Common myeloid progenitor, CD34-positive (primary cell): Measurements from ENCODE around the gene SLC37A2.

Experiments
- CTCF ChIA-PET: fragments of 350-600 bp; sonication (Branson Sonifier 250); formaldehyde crosslinking; loops from one replicate; lab custom pipeline; 2021; ENCODE audit warnings: antibody characterized with exemption; lab: Charles Lee
- POLR2A ChIA-PET: fragments of 350-600 bp; sonication (Branson Sonifier 250); formaldehyde crosslinking; loops from one replicate; lab custom pipeline; 2021; ENCODE audit warnings: antibody characterized with exemption; lab: Charles Lee
- DNase-seq, 3 donors: peaks; one replicate each; pipeline versions ENCODE4 v3.0.0 to v3.0.0-alpha.2; 2013
- H3K27ac ChIP-seq, 2 experiments: 1 replicate in 1 of 2; 2 replicates in 1 of 2; pipeline ENCODE4 v1.7.0; 2013; ENCODE audit warnings: inconsistent platforms in 2 of 2, low read length in 2 of 2, mild to moderate bottlenecking in 2 of 2, low read depth in 1 of 2, moderate library complexity in 1 of 2; ENCODE audit not compliant: severe bottlenecking in 2 of 2, insufficient read depth in 1 of 2, poor library complexity in 1 of 2
- H3K27me3 ChIP-seq, 5 experiments: replicated peaks in 2 of 5; 1 replicate in 3 of 5; 2 replicates in 2 of 5; pipeline versions ENCODE4 v1.6.1 to v1.7.0; 2013; ENCODE audit warnings: low read length in 4 of 5, mild to moderate bottlenecking in 2 of 5, moderate library complexity in 2 of 5, inconsistent platforms in 1 of 5; ENCODE audit not compliant: insufficient read depth in 5 of 5, control insufficient read depth in 4 of 5
- H3K36me3 ChIP-seq, 4 experiments: 1 replicate in 2 of 4; 2 replicates in 2 of 4; pipeline versions ENCODE4 v1.6.1 to v1.7.0; 2013; ENCODE audit warnings: low read length in 3 of 4, control low read depth in 1 of 4, mild to moderate bottlenecking in 1 of 4; ENCODE audit not compliant: control insufficient read depth in 4 of 4, insufficient read depth in 4 of 4
- H3K4me1 ChIP-seq, 4 experiments: 1 replicate in 3 of 4; 2 replicates in 1 of 4; pipeline versions ENCODE4 v1.6.1 to v1.7.1; 2013; ENCODE audit warnings: low read length in 3 of 4, mild to moderate bottlenecking in 3 of 4, control low read depth in 1 of 4, inconsistent platforms in 1 of 4, moderate library complexity in 1 of 4; ENCODE audit not compliant: control insufficient read depth in 4 of 4, insufficient read depth in 4 of 4; ENCODE audit errors: control extremely low read depth in 1 of 4
- H3K4me3 ChIP-seq, 7 experiments: 1 replicate in 4 of 7; 2 replicates in 3 of 7; pipeline versions ENCODE4 v1.5.1 to v1.7.0; 2013; ENCODE audit warnings: mild to moderate bottlenecking in 7 of 7, low read length in 6 of 7, moderate library complexity in 6 of 7, inconsistent platforms in 2 of 7, low read depth in 2 of 7, control low read depth in 1 of 7; ENCODE audit not compliant: insufficient read depth in 4 of 7, control insufficient read depth in 1 of 7; ENCODE audit errors: extremely low read depth in 1 of 7
- H3K9me3 ChIP-seq, 5 experiments: 1 replicate in 4 of 5; 2 replicates in 1 of 5; pipeline versions ENCODE4 v1.6.1 to v1.7.1; 2013; ENCODE audit warnings: low read length in 4 of 5, mild to moderate bottlenecking in 2 of 5, inconsistent platforms in 1 of 5, low read depth in 1 of 5, moderate library complexity in 1 of 5; ENCODE audit not compliant: control insufficient read depth in 4 of 5, insufficient read depth in 2 of 5; ENCODE audit errors: control extremely low read depth in 1 of 5
- WGBS: methylation state at CpG from one replicate; pipeline ENCODE4 v1.1.5; 2013; ENCODE audit not compliant: insufficient coverage; 5-methylcytosine and 5-hydroxymethylcytosine counted together

The SLC37A2 gene

DNA sequence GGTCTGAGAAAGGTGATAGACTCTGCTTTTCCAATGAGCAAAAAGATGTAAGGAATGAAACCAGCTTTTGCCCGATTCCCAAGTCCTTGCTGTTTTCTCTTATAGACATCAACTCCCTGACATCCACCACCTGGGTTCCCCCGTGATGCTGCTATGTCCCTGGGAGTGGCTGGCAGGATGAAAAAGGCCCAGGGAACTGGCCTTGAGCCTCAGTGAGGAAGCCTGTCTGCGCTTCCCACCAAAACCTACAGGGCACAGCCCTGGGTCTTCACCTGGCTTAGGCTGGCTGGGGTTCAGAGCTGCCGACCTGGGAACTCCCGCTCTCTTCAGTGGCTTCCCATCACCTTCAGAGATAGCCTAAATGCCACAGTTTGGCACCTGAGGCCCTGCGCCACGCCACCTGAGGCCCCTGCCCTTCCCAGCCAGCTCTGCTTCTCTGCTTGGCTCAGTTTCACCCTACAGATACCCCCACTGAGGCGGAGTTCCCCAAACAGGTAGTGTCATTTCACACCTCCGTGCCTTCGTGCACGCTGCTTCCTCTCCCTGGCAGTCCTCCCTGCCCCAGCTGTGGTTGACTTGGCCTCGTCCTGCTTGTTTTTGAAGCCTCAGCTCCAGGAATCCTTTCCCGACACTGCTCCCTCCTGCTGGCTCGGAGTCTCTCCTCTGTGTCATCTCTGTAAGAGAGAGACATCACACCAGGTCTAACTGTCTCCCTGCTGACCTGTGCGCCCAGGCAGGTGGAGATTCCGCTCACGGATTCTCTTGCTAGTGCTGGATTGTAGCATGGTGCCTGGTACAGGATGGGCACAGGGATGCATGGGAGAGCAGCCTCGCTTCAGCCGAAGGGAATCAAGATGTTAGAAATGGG lies 10.7 kb downstream of the SLC37A2 start:
- ChIA-PET CTCF (interaction anchor here (0.6 to 1.3 kb wide), 2 partner anchors 17 to 36 kb away, joined by 3 read pairs; no protein-coding TSS in a partner anchor), POLR2A (no interaction called here)
- Histone ChIP-seq H3K27ac (no peak overlapping the region), H3K36me3 (no peaks in the 10 kb centered on the region), H3K27me3 (peaks cover 0 to 2% (median 0%) of the 10 kb centered on the region in 5 experiments), H3K9me3 (no peaks in the 10 kb centered on the region), H3K4me1 (peaks cover 10 to 39% (median 30%) of the 10 kb centered on the region in 4 experiments), H3K4me3 (no peak overlapping the region)
- no peak for DNase-seq
- 95% methylated on average over 18 of the region's 19 CpGs for WGBS

DNA sequence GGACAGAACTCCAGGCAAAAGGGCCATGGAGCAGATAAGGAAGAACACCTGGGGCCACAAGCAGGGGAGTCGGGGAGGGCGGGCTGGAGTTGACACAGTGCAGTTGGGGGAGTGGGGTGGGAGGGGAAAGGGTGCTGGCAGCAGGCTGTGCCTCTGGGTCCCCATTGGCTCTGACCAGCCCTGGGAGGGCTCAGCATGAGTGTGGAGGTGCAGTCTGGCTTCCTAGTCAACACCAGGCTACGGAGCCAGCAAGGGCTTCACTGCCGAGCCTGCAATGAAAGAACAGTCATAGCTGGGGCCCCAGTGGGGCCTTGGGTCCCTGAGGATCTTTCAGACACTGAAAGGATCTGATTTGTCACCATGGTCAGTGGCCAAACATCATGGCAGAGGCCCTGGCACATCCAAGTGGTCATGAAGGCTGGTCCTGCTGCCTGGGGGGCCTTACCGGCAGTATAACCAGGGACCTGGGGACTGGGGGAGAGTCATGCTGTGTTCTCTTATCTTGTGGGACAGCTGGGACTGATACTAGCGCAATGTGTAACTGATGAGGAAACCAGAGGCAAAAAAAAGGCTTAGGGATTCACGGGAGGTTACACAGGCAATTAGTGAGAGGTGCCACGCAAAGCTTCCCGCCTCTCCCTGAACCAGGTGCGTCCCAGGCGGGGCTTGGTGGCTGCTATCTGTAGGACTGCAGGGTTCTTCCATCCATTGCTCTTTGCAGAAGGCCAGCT lies 11.6 kb downstream of the SLC37A2 start:
- H3K4me1 ChIP-seq = peaks cover 10 to 40% (median 27%) of the 10 kb centered on the region in 4 experiments
- CTCF ChIA-PET = interaction anchor here (1.2 to 1.3 kb wide), 2 partner anchors 16 kb away, joined by 3 to 4 read pairs; no protein-coding TSS in a partner anchor
- no peak overlapping the region for H3K4me3 ChIP-seq
- no peaks in the 10 kb centered on the region for H3K36me3 ChIP-seq
- H3K9me3 ChIP-seq = no peaks in the 10 kb centered on the region
- no peak overlapping the region for H3K27ac ChIP-seq
- H3K27me3 ChIP-seq = peaks cover 0 to 2% (median 0%) of the 10 kb centered on the region in 5 experiments
- POLR2A ChIA-PET = no interaction called here
- no peak for DNase-seq
- WGBS = 97% methylated on average over 11 of the region's 11 CpGs

DNA sequence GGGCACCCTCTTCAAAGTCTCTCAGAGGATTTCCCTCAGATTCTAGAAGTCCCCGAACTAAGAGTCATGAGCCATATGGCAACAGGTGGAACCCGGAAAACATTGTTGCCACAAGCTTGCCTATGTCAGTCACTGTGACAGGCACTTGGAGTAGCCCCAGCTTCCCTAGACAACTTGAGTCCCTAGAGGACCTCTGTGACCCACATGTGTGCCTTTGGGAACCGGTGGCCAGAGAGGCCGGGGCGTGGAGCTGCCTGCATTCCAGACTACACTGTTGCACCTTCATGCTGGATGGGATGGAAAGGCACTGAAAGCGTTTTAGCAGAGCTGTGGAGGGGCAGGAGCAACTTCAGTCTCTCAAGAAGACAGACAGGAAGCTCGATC lies 12.1 kb downstream of the SLC37A2 start:
- peaks cover 0 to 2% (median 0%) of the 10 kb centered on the region in 5 experiments for H3K27me3 ChIP-seq

DNA sequence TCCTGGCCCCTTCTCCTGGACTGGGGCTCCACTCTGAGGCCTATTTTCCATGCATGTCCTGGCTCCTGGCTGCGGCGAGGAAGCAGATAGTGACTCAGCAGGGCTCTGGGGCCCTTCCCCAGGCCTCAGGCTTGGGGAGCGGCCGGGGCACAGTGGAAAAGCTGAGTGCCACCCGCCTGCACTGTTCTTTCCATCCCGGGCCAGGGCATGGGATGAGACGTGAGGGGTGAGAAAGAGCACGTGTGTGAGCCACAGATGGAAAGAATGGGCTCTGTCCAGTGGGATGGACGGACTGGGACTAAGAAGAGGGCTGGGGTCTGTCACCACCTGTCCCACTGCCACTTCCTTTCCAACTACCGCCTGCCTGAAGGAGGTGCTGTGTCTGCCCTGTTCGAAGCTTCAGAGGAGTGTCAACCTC lies 12.8 kb downstream of the SLC37A2 start:
- DNase-seq = no peak
- ChIA-PET POLR2A (no interaction called here), CTCF (interaction anchor here (1.2 kb wide), 1 partner anchor 15 kb away, joined by 4 read pairs; no protein-coding TSS in a partner anchor)
- peaks cover 5 to 28% (median 15%) of the 10 kb centered on the region in 4 experiments for H3K4me1 ChIP-seq
- no peak overlapping the region for H3K27ac ChIP-seq
- 86% methylated on average over 9 of the region's 11 CpGs for WGBS
- no peaks in the 10 kb centered on the region for H3K36me3 ChIP-seq
- H3K27me3 ChIP-seq = peaks cover 0 to 2% (median 0%) of the 10 kb centered on the region in 5 experiments
- no peaks in the 10 kb centered on the region for H3K9me3 ChIP-seq
- no peak overlapping the region for H3K4me3 ChIP-seq

More for the DNA sequence above, 12.1 kb downstream of the SLC37A2 start:
- 97% methylated on average over 7 of the region's 7 CpGs for WGBS
- H3K4me1 ChIP-seq = peaks cover 6 to 34% (median 21%) of the 10 kb centered on the region in 4 experiments
- no peak for DNase-seq
- POLR2A ChIA-PET = no interaction called here
- H3K9me3 ChIP-seq = no peaks in the 10 kb centered on the region
- H3K4me3 ChIP-seq = no peak overlapping the region
- H3K36me3 ChIP-seq = no peaks in the 10 kb centered on the region
- H3K27ac ChIP-seq = no peak overlapping the region
- CTCF ChIA-PET = interaction anchor here (1.2 kb wide), 1 partner anchor 15 kb away, joined by 4 read pairs; no protein-coding TSS in a partner anchor

DNA sequence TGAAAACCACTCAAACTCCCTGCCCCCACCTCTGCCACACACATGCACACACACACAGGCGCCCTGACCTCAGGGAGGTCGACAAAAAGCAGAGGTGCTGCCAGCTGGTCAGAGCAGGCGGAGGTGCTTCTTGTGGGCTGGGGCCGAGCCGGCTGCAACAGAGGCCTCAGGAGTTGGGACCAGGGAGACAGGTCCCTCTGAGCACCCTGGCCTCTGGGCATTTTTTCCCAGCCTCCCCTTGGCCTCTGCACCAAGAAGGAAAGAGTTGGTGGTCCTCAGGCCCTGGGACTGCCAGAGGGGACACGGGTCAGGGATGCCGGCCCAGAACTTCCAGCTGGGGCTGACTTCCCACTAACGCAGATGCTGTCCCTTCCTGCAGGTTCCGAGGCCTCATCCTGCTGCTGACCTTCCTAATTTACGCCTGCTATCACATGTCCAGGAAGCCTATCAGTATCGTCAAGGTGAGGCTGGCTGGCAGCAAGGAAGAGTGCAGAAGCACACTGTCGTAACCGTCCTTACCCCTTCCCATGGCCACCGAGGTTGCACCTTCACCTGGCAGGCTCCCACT lies 13.4 kb downstream of the SLC37A2 start:
- CTCF ChIA-PET = no interaction called here
- 86% methylated on average over 12 of the region's 14 CpGs for WGBS

DNA sequence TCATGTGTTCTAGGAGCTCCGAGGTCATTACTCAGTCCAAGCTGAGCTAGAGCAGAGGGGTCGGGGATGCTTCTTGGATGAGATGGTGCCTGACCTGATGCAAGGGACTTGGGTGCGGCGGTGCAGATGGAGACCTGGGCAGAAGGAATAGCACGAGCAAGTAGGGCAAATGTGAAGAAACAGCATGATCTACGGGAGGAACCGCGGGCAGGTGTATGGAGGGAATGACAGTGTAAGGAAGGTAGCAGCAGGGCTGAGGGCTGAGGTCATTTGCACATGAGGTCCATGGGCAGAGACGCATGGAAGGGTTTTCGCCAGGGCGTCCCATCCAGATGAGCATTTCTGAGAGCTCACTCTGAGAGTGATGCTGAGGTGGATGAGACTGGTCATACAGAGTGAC lies 14.9 kb downstream of the SLC37A2 start:
- H3K4me1 ChIP-seq = peaks cover 0 to 7% (median 0%) of the 10 kb centered on the region in 4 experiments
- peaks cover 0 to 2% (median 0%) of the 10 kb centered on the region in 5 experiments for H3K27me3 ChIP-seq
- 91% methylated on average over 11 of the region's 11 CpGs for WGBS
- POLR2A ChIA-PET = no interaction called here
- H3K36me3 ChIP-seq = no peaks in the 10 kb centered on the region
- no peak overlapping the region for H3K4me3 ChIP-seq
- CTCF ChIA-PET = interaction anchor here (1.2 to 2.5 kb wide), 3 partner anchors 12 to 19 kb away, joined by 4 to 7 read pairs (median 5); no protein-coding TSS in a partner anchor
- no peak for DNase-seq
- H3K27ac ChIP-seq = no peak overlapping the region
- no peaks in the 10 kb centered on the region for H3K9me3 ChIP-seq

More for the DNA sequence above, 13.4 kb downstream of the SLC37A2 start:
- no peak for DNase-seq
- POLR2A ChIA-PET = no interaction called here
- H3K4me3 ChIP-seq = no peak overlapping the region
- H3K9me3 ChIP-seq = no peaks in the 10 kb centered on the region
- H3K36me3 ChIP-seq = no peaks in the 10 kb centered on the region
- H3K4me1 ChIP-seq = peaks cover under 1 to 22% (median 9%) of the 10 kb centered on the region in 4 experiments
- peaks cover 0 to 2% (median 0%) of the 10 kb centered on the region in 5 experiments for H3K27me3 ChIP-seq
- no peak overlapping the region for H3K27ac ChIP-seq
